LNCaP clone FGC (cell line): ENCODE results near the gene TBC1D12.

ENCODE experiments used
- DNase-seq: peaks from one replicate; pipeline ENCODE4 v3.0.0-alpha.2; 2011; ENCODE audit warnings: low read depth
- H3K4me3 ChIP-seq: 2 replicates; pipeline ENCODE4 v1.5.1; 2011; ENCODE audit warnings: mild to moderate bottlenecking, low read depth, low read length, control low read depth
- TF ChIP-seq, protein P1 (sequence below): IDR thresholded peaks from 2 replicates; pipeline ENCODE4 v1.5.1; 2012; ENCODE audit warnings: mild to moderate bottlenecking; ENCODE audit not compliant: control insufficient read depth, insufficient read depth; ENCODE audit errors: extremely low read depth

The TBC1D12 gene

GRCh38 chr10:94450782-94451181 is 48.4 kb downstream of the TBC1D12 start:
- DNase-seq = no peak
- TF ChIP-seq, protein P1, sequence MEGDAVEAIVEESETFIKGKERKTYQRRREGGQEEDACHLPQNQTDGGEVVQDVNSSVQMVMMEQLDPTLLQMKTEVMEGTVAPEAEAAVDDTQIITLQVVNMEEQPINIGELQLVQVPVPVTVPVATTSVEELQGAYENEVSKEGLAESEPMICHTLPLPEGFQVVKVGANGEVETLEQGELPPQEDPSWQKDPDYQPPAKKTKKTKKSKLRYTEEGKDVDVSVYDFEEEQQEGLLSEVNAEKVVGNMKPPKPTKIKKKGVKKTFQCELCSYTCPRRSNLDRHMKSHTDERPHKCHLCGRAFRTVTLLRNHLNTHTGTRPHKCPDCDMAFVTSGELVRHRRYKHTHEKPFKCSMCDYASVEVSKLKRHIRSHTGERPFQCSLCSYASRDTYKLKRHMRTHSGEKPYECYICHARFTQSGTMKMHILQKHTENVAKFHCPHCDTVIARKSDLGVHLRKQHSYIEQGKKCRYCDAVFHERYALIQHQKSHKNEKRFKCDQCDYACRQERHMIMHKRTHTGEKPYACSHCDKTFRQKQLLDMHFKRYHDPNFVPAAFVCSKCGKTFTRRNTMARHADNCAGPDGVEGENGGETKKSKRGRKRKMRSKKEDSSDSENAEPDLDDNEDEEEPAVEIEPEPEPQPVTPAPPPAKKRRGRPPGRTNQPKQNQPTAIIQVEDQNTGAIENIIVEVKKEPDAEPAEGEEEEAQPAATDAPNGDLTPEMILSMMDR = no peak
- no peak overlapping the region for H3K4me3 ChIP-seq

GRCh38 chr10:94451883-94452519 is 49.7 kb downstream of the TBC1D12 start:
- DNase-seq = no peak
- no peak overlapping the region for H3K4me3 ChIP-seq
- TF ChIP-seq, protein P1 = no peak

DNA sequence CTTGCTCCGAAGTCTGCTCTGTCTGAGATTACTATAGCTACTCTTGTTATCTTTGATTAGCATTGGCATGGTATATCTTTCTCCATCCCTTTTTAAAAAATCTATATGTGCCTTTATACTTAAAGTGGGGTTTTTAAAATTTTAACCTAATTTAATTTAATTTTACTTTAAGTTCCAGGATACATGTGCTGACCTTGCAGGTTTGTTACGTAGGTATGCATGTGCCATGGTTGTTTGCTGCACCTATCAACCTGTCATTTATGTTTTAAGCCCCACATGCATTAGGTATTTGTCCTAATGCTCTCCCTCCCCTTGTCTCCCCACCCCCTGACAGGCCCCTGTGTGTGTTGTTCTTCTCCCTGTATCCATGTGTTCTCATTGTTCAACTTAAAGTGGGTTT is 54.6 kb downstream of the TBC1D12 start:
- H3K4me3 ChIP-seq = no peak overlapping the region
- TF ChIP-seq, protein P1 = no peak
- DNase-seq = no peak

- DNase-seq = no peak
- no peak overlapping the region for H3K4me3 ChIP-seq
- TF ChIP-seq, protein P1 = no peak
Observed at GRCh38 chr10:94459385-94459784, 57.0 kb downstream of the TBC1D12 start.

GRCh38 chr10:94461503-94461902 is 59.2 kb downstream of the TBC1D12 start:
- no peak for DNase-seq
- TF ChIP-seq, protein P1 = no peak
- H3K4me3 ChIP-seq = no peak overlapping the region

DNA sequence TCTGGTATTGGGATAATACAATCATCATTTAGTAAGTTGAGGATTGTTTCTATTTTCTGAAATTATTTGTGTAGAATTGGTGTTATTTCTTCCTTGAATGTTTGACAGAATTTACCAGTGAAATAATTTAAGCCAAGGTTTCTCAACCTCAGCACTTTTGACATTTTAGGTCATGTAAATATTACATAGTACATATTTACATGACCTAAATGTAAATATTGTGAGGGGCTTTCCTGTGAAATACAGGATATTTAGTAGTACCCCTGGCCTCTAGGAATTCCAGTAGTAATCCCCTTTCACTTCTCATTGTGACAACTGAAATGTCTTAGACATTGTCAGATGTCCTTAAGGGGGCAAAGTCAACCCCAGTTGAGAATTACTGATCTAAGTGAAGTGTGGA is 59.8 kb downstream of the TBC1D12 start:
- TF ChIP-seq, protein P1 = no peak
- no peak for DNase-seq
- H3K4me3 ChIP-seq = no peak overlapping the region

DNA sequence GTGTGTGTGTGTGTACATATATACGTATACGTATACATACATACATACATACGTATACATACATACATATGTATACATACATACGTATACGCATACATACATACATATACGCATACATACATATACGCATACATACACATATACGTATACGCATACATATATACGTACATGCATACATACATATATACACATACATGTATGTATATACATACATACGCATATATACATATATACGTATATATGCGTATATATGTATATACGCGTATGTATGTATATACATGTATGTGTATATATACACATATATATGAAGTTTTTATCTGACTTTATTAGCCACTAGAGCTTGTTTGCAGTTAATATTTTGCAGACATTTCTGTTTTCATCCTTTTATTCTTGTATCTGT is 63.3 kb downstream of the TBC1D12 start:
- H3K4me3 ChIP-seq = no peak overlapping the region
- TF ChIP-seq, protein P1 = no peak
- DNase-seq = no peak
